ENCODE results near the gene RHOD. TPM values are rescaled to one million over a fixed set of nuclear protein-coding genes. Genes with fewer than 3 reads are reported as not detected.
A peak's percentile ranks its signal among the peaks of the same experiment; 100 is the strongest.

The RHOD gene
- total RNA-seq, 4 donors from 2014 or later, result 6.9 to 29.9 (median 22.6) TPM

- no peak for TF ChIP-seq CTCF (IDR thresholded peaks at IDR 0.05)
- no peak for ATAC-seq (ENCODE audit: low FRiP score)
- DNase-seq (ENCODE audit: low spot score), result no peak
These were observed 40.1 kb upstream of the RHOD start for GRCh38 chr11:67016550-67016949.

GRCh38 chr11:67020949-67021348 lies 35.7 kb upstream of the RHOD start:
- no peak for DNase-seq (ENCODE audit: low spot score)
- no peak for ATAC-seq (ENCODE audit: low FRiP score)
- TF ChIP-seq CTCF (IDR thresholded peaks at IDR 0.05), result no peak

- TF ChIP-seq CTCF (IDR thresholded peaks at IDR 0.05), result no peak
- DNase-seq (ENCODE audit: low spot score) (peak; percentile 36), ATAC-seq (ENCODE audit: low FRiP score) (peak; percentile 77)
These were observed 34.2 kb upstream of the RHOD start for GRCh38 chr11:67022341-67022933.

GRCh38 chr11:67022961-67023956 lies 33.4 kb upstream of the RHOD start, which contains the start of gene SYT12:
Gene SYT12 (plus strand): TSS chr11:67023134. CDS start chr11:67030145, 7,011 bp downstream.
- ATAC-seq (ENCODE audit: low FRiP score) (no peak), DNase-seq (ENCODE audit: low spot score) (no peak)
- no peak for TF ChIP-seq CTCF (IDR thresholded peaks at IDR 0.05)

- ATAC-seq (ENCODE audit: low FRiP score) (no peak), DNase-seq (ENCODE audit: low spot score) (no peak)
- no peak for TF ChIP-seq CTCF (IDR thresholded peaks at IDR 0.05)
These were observed 32.7 kb upstream of the RHOD start for GRCh38 chr11:67023957-67024353.

GRCh38 chr11:67024410-67024809 lies 32.2 kb upstream of the RHOD start:
- DNase-seq (ENCODE audit: low spot score) (no peak), ATAC-seq (ENCODE audit: low FRiP score) (no peak)
- no peak for TF ChIP-seq CTCF (IDR thresholded peaks at IDR 0.05)
